WTC11 (cell line): ENCODE results near the gene SULT2B1. TPM values are rescaled to one million over a fixed set of nuclear protein-coding genes. Genes with fewer than 3 reads are reported as not detected.

Source experiments
- ATAC-seq: fragments of 200-7000 bp; cut with Tn5 transposase; 2 replicates; pipeline ENCODE4 v1.10.0; 2021; ENCODE audit warnings: mild to moderate bottlenecking, moderate library complexity
- CTCF ChIA-PET: fragments of 300-600 bp; sonication (Branson Sonifier 250); formaldehyde crosslinking; loops from one replicate; lab custom pipeline; 2021; ENCODE audit warnings: antibody characterized with exemption; lab: Charles Lee
- POLR2A ChIA-PET: fragments of 350-600 bp; sonication (Branson Sonifier 250); formaldehyde crosslinking; loops from one replicate; lab custom pipeline; 2021; ENCODE audit warnings: antibody characterized with exemption; lab: Charles Lee
- DNase-seq: peaks from one replicate; pipeline ENCODE4 v3.0.0; 2021; ENCODE audit warnings: low spot score
- H3K27ac Mint-ChIP-seq: 2 replicates; pipeline ENCODE4 v1.8.0; 2021; ENCODE audit warnings: mixed read lengths
- H3K27me3 Mint-ChIP-seq: 2 replicates; pipeline ENCODE4 v1.8.0; 2021; ENCODE audit warnings: low read depth, mild to moderate bottlenecking, moderate library complexity, mixed read lengths
- H3K36me3 Mint-ChIP-seq: 2 replicates; pipeline ENCODE4 v1.8.0; 2021; ENCODE audit warnings: mixed read lengths
- H3K4me1 Mint-ChIP-seq: 2 replicates; pipeline ENCODE4 v1.8.0; 2022; ENCODE audit warnings: mixed read lengths
- H3K4me3 Mint-ChIP-seq: 2 replicates; pipeline ENCODE4 v1.8.0; 2021; ENCODE audit warnings: mild to moderate bottlenecking, moderate library complexity, mixed read lengths
- H3K9me3 Mint-ChIP-seq: 2 replicates; pipeline ENCODE4 v1.8.0; 2021; ENCODE audit warnings: mixed read lengths
- AR ChIP-seq: fragments of 250-450 bp; sonication (Bioruptor Pico); IDR thresholded peaks from 2 replicates; pipeline ENCODE4 v1.9.0; 2021; ENCODE audit warnings: mild to moderate bottlenecking
- ATF1 ChIP-seq: sonication (generic); formaldehyde crosslinking; IDR thresholded peaks from 2 replicates; pipeline ENCODE4 v1.8.1; 2023; ENCODE audit warnings: mild to moderate bottlenecking, moderate library complexity, missing genetic modification reagents
- GRHL2 ChIP-seq: fragments of 250-450 bp; sonication (Bioruptor Pico); IDR thresholded peaks from 2 replicates; pipeline ENCODE4 v1.8.0; 2022; ENCODE audit warnings: mild to moderate bottlenecking, moderate library complexity; ENCODE audit not compliant: insufficient replicate concordance, severe bottlenecking
- IRF1 ChIP-seq: sonication (generic); formaldehyde crosslinking; IDR thresholded peaks from 2 replicates; pipeline ENCODE4 v1.8.0; 2023; ENCODE audit warnings: missing genetic modification reagents
- IRF2 ChIP-seq: sonication (generic); formaldehyde crosslinking; IDR thresholded peaks from 2 replicates; pipeline ENCODE4 v1.8.0; 2022; ENCODE audit warnings: low read depth, missing genetic modification reagents, borderline replicate concordance
- JUN ChIP-seq: sonication (generic); formaldehyde crosslinking; IDR thresholded peaks from 2 replicates; pipeline ENCODE4 v1.8.0; 2023; ENCODE audit warnings: mild to moderate bottlenecking, missing genetic modification reagents
- NFATC4 ChIP-seq: fragments of 250-450 bp; sonication (Bioruptor Pico); IDR thresholded peaks from 2 replicates; pipeline ENCODE4 v1.9.0; 2021; ENCODE audit warnings: mild to moderate bottlenecking
- NFE2L1 ChIP-seq: sonication (generic); formaldehyde crosslinking; IDR thresholded peaks from 2 replicates; pipeline ENCODE4 v1.8.1; 2023; ENCODE audit warnings: missing genetic modification reagents
- TCF7 ChIP-seq: sonication (generic); formaldehyde crosslinking; IDR thresholded peaks from 2 replicates; pipeline ENCODE4 v1.8.0; 2022; ENCODE audit warnings: mild to moderate bottlenecking, low read depth, missing genetic modification reagents, moderate library complexity
- TEAD4 ChIP-seq: sonication (generic); formaldehyde crosslinking; IDR thresholded peaks from 2 replicates; pipeline ENCODE4 v1.8.0; 2022; ENCODE audit warnings: mild to moderate bottlenecking, missing genetic modification reagents
- ZNF671 ChIP-seq: fragments of 250-450 bp; sonication (Bioruptor Pico); IDR thresholded peaks from 2 replicates; pipeline ENCODE4 v1.8.0; 2021; ENCODE audit warnings: mild to moderate bottlenecking
- total RNA-seq: library from RNA; stranded (reverse); gene quantifications from 3 replicates; pipeline ENCODE4 v1.2.3, GENCODE V29; 2021
- TF ChIP-seq, protein P1 (sequence below): sonication (generic); formaldehyde crosslinking; IDR thresholded peaks from 2 replicates; pipeline ENCODE4 v1.8.1; 2023; ENCODE audit warnings: mild to moderate bottlenecking, missing genetic modification reagents
- TF ChIP-seq, protein P2 (sequence below): sonication (generic); formaldehyde crosslinking; IDR thresholded peaks from 2 replicates; pipeline ENCODE4 v1.8.1; 2023; ENCODE audit warnings: mild to moderate bottlenecking, missing genetic modification reagents, borderline replicate concordance
- TF ChIP-seq, protein P3 (sequence below): fragments of 200-600 bp; IDR thresholded peaks from 2 replicates; pipeline ENCODE4 v1.8.0; 2022; ENCODE audit warnings: antibody characterized with exemption

The SULT2B1 gene
- total RNA-seq, 1 experiment from 2014 or later = 0.96 TPM

- TF ChIP-seq JUN (CRISPR knock-in tag) (no peak), AR (CRISPR knock-in tag) (no peak), TEAD4 (CRISPR knock-in tag) (no peak), IRF1 (no peak), GRHL2 (CRISPR knock-in tag) (no peak), ATF1 (CRISPR knock-in tag) (no peak)
- TF ChIP-seq, protein P1, sequence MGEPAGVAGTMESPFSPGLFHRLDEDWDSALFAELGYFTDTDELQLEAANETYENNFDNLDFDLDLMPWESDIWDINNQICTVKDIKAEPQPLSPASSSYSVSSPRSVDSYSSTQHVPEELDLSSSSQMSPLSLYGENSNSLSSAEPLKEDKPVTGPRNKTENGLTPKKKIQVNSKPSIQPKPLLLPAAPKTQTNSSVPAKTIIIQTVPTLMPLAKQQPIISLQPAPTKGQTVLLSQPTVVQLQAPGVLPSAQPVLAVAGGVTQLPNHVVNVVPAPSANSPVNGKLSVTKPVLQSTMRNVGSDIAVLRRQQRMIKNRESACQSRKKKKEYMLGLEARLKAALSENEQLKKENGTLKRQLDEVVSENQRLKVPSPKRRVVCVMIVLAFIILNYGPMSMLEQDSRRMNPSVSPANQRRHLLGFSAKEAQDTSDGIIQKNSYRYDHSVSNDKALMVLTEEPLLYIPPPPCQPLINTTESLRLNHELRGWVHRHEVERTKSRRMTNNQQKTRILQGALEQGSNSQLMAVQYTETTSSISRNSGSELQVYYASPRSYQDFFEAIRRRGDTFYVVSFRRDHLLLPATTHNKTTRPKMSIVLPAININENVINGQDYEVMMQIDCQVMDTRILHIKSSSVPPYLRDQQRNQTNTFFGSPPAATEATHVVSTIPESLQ (CRISPR knock-in tag) = no peak
- TF ChIP-seq, protein P2, sequence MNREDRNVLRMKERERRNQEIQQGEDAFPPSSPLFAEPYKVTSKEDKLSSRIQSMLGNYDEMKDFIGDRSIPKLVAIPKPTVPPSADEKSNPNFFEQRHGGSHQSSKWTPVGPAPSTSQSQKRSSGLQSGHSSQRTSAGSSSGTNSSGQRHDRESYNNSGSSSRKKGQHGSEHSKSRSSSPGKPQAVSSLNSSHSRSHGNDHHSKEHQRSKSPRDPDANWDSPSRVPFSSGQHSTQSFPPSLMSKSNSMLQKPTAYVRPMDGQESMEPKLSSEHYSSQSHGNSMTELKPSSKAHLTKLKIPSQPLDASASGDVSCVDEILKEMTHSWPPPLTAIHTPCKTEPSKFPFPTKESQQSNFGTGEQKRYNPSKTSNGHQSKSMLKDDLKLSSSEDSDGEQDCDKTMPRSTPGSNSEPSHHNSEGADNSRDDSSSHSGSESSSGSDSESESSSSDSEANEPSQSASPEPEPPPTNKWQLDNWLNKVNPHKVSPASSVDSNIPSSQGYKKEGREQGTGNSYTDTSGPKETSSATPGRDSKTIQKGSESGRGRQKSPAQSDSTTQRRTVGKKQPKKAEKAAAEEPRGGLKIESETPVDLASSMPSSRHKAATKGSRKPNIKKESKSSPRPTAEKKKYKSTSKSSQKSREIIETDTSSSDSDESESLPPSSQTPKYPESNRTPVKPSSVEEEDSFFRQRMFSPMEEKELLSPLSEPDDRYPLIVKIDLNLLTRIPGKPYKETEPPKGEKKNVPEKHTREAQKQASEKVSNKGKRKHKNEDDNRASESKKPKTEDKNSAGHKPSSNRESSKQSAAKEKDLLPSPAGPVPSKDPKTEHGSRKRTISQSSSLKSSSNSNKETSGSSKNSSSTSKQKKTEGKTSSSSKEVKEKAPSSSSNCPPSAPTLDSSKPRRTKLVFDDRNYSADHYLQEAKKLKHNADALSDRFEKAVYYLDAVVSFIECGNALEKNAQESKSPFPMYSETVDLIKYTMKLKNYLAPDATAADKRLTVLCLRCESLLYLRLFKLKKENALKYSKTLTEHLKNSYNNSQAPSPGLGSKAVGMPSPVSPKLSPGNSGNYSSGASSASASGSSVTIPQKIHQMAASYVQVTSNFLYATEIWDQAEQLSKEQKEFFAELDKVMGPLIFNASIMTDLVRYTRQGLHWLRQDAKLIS = no peak
Observed at GRCh38 chr19:48611872-48612271, 59.9 kb downstream of the SULT2B1 start.

GRCh38 chr19:48613024-48613851, 61.3 kb downstream of the SULT2B1 start:
- DNase-seq (no peak), ATAC-seq (no peak)
- Mint-ChIP-seq H3K9me3 (no peaks in the 10 kb centered on the region), H3K27me3 (no peaks in the 10 kb centered on the region), H3K36me3 (peaks cover 33% of the 10 kb centered on the region), H3K27ac (peak overlapping the region; percentile 96), H3K4me3 (no peak overlapping the region), H3K4me1 (peaks cover 46% of the 10 kb centered on the region)
- ChIA-PET POLR2A (interaction anchor here (1.0 to 2.5 kb wide), 3 partner anchors 11 to 17 kb away, joined by 4 to 16 read pairs (median 4); no protein-coding TSS in a partner anchor), CTCF (interaction anchor here (1.1 to 1.7 kb wide), 2 partner anchors 17 to 123 kb away, joined by 4 read pairs; no protein-coding TSS in a partner anchor)
- TF ChIP-seq NFATC4 (CRISPR knock-in tag) (0 out of 2 replicates have a peak, but pooled peaks have one; percentile 8), NFE2L1 (CRISPR knock-in tag) (no peak), TCF7 (CRISPR knock-in tag) (no peak), IRF2 (CRISPR knock-in tag) (no peak), JUN (CRISPR knock-in tag) (no peak), ZNF671 (CRISPR knock-in tag) (0 out of 2 replicates have a peak, but pooled peaks have one; percentile 32)
- TF ChIP-seq, protein P3, sequence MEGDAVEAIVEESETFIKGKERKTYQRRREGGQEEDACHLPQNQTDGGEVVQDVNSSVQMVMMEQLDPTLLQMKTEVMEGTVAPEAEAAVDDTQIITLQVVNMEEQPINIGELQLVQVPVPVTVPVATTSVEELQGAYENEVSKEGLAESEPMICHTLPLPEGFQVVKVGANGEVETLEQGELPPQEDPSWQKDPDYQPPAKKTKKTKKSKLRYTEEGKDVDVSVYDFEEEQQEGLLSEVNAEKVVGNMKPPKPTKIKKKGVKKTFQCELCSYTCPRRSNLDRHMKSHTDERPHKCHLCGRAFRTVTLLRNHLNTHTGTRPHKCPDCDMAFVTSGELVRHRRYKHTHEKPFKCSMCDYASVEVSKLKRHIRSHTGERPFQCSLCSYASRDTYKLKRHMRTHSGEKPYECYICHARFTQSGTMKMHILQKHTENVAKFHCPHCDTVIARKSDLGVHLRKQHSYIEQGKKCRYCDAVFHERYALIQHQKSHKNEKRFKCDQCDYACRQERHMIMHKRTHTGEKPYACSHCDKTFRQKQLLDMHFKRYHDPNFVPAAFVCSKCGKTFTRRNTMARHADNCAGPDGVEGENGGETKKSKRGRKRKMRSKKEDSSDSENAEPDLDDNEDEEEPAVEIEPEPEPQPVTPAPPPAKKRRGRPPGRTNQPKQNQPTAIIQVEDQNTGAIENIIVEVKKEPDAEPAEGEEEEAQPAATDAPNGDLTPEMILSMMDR = no peak

More at GRCh38 chr19:48611872-48612271, 59.9 kb downstream of the SULT2B1 start:
- Mint-ChIP-seq H3K36me3 (peaks cover 19% of the 10 kb centered on the region), H3K4me3 (no peak overlapping the region), H3K27me3 (no peaks in the 10 kb centered on the region), H3K9me3 (no peaks in the 10 kb centered on the region), H3K27ac (no peak overlapping the region), H3K4me1 (peaks cover 32% of the 10 kb centered on the region)
- DNase-seq (no peak), ATAC-seq (no peak)
- ChIA-PET POLR2A (no interaction called here), CTCF (interaction anchor here (4.9 kb wide), 1 partner anchor 23 kb away, joined by 68 read pairs; no protein-coding TSS in a partner anchor)
